SK-N-SH treated with all-trans-retinoic acid at 6 μM for 48 hours (cell line): ENCODE measurements around the gene PGS1.

Experiments
- ARNTL ChIP-seq: fragments of 450-650 bp; formaldehyde crosslinking; IDR thresholded peaks from 2 replicates; pipeline ENCODE4 v1.5.0; 2020; ENCODE audit warnings: low read depth, mild to moderate bottlenecking, moderate library complexity, borderline replicate concordance
- CREB5 ChIP-seq: fragments of 250-450 bp; sonication (Bioruptor Pico); IDR thresholded peaks from 2 replicates; pipeline ENCODE4 v1.5.1; 2020; ENCODE audit warnings: low read depth, mild to moderate bottlenecking, moderate library complexity
- CSDC2 ChIP-seq: fragments of 250-450 bp; sonication (Bioruptor Pico); IDR thresholded peaks from 2 replicates; pipeline ENCODE4 v1.5.0; 2020; ENCODE audit warnings: mild to moderate bottlenecking, moderate library complexity
- CSRNP3 ChIP-seq: fragments of 250-450 bp; sonication (Bioruptor Pico); IDR thresholded peaks from 2 replicates; pipeline ENCODE4 v1.5.1; 2021; ENCODE audit warnings: mild to moderate bottlenecking, moderate library complexity
- GLIS3 ChIP-seq: fragments of 250-450 bp; sonication (Bioruptor Pico); IDR thresholded peaks from 2 replicates; pipeline ENCODE4 v1.5.0; 2020; ENCODE audit warnings: mild to moderate bottlenecking, moderate library complexity
- OSR1 ChIP-seq: fragments of 250-450 bp; sonication (Bioruptor Pico); IDR thresholded peaks from 2 replicates; pipeline ENCODE4 v1.8.0; 2022; ENCODE audit warnings: moderate library complexity, mild to moderate bottlenecking, inconsistent platforms
- PATZ1 ChIP-seq: fragments of 250-450 bp; sonication (Bioruptor Pico); IDR thresholded peaks from 2 replicates; pipeline ENCODE4 v1.8.0; 2020; ENCODE audit warnings: mild to moderate bottlenecking, moderate library complexity, borderline replicate concordance
- PPARA ChIP-seq: fragments of 250-450 bp; sonication (Bioruptor Pico); IDR thresholded peaks from 2 replicates; pipeline ENCODE4 v1.5.0; 2020; ENCODE audit warnings: mild to moderate bottlenecking, borderline replicate concordance
- RARB ChIP-seq: fragments of 250-450 bp; sonication (Bioruptor Pico); IDR thresholded peaks from 2 replicates; pipeline ENCODE4 v1.8.0; 2021; ENCODE audit warnings: mild to moderate bottlenecking, moderate library complexity
- TCF4 ChIP-seq: fragments of 250-450 bp; sonication (Bioruptor Pico); IDR thresholded peaks from 2 replicates; pipeline ENCODE4 v1.8.0; 2021; ENCODE audit warnings: mild to moderate bottlenecking, moderate library complexity, borderline replicate concordance
- TSHZ2 ChIP-seq: fragments of 250-450 bp; sonication (Bioruptor Pico); IDR thresholded peaks from 2 replicates; pipeline ENCODE4 v1.5.0; 2020; ENCODE audit warnings: mild to moderate bottlenecking, moderate library complexity
- ZFP3 ChIP-seq: fragments of 250-450 bp; sonication (Bioruptor Pico); IDR thresholded peaks from 2 replicates; pipeline ENCODE4 v1.5.0; 2020; ENCODE audit warnings: mild to moderate bottlenecking, moderate library complexity
- ZFP30 ChIP-seq: fragments of 450-650 bp; formaldehyde crosslinking; IDR thresholded peaks from 2 replicates; pipeline ENCODE4 v1.5.0; 2022; ENCODE audit warnings: mild to moderate bottlenecking, moderate library complexity
- ZNF8 ChIP-seq: fragments of 450-650 bp; formaldehyde crosslinking; IDR thresholded peaks from 2 replicates; pipeline ENCODE4 v1.5.0; 2020; ENCODE audit warnings: mild to moderate bottlenecking, moderate library complexity

GRCh38 chr17:78469443-78469842 lies 91.0 kb downstream of the PGS1 start:
- TF ChIP-seq PATZ1 (CRISPR knock-in tag), result no peak
- TF ChIP-seq CREB5 (CRISPR knock-in tag), result no peak
- no peak for TF ChIP-seq ZFP30 (CRISPR knock-in tag)
- no peak for TF ChIP-seq ARNTL (CRISPR knock-in tag)
- no peak for TF ChIP-seq RARB (CRISPR knock-in tag)
- no peak for TF ChIP-seq CSDC2
- no peak for TF ChIP-seq CSRNP3 (CRISPR knock-in tag)
- TF ChIP-seq ZFP3 (CRISPR knock-in tag), result no peak
- TF ChIP-seq GLIS3, result no peak
- no peak for TF ChIP-seq PPARA (CRISPR knock-in tag)
- no peak for TF ChIP-seq ZNF8
- TF ChIP-seq TCF4, result no peak
- no peak for TF ChIP-seq TSHZ2 (CRISPR knock-in tag)
- TF ChIP-seq OSR1 (CRISPR knock-in tag), result no peak
